Esophagus muscularis mucosa (tissue), 4 donors: Measurements from ENCODE around the gene CRISP1.

Experiments
- EP300 ChIP-seq: sonication (generic); formaldehyde crosslinking; IDR thresholded peaks from one replicate; pipeline ENCODE4 v1.6.1; 2017; ENCODE audit warnings: antibody characterized with exemption
- POLR2A ChIP-seq: fragments of 450-650 bp; IDR thresholded peaks from one replicate; pipeline ENCODE4 v1.6.1; 2017; ENCODE audit warnings: antibody characterized with exemption, moderate library complexity, mild to moderate bottlenecking, low read depth
- POLR2AphosphoS5 ChIP-seq, 2 donors: sonication (generic); formaldehyde crosslinking; IDR thresholded peaks; one replicate each; pipeline ENCODE4 v1.6.1; 2017; ENCODE audit warnings: antibody characterized with exemption in 2 of 2
- TF ChIP-seq, protein P1 (sequence below), 3 experiments: fragments of 200-600 bp in 2 of 3; fragments of 450-650 bp in 1 of 3; sonication (generic) in 2 of 3; IDR thresholded peaks; one replicate each; pipeline ENCODE4 v1.5.1; 2017 to 2019; ENCODE audit warnings: antibody characterized with exemption in 3 of 3, mild to moderate bottlenecking in 2 of 3, moderate library complexity in 1 of 3

DNA sequence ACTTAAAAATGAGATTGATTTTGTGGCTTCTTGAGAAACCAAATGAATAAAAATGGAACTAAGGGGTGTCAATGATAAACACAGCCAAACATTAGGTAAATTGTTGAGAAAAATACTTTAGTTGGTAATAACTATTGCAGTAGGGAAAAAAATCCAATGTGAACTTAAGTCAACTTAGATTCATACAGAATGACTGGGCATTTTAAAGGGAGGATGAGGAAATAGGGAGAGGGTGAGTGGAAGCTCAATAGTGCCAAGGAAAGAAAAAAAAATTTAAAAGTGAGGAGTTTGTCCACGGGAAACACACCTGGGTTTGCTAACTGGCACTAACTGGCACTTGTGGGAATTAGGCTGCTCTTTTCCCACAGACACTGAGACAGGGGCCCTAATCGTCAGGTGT lies 53.1 kb downstream of the CRISP1 start:
- TF ChIP-seq, protein P1, sequence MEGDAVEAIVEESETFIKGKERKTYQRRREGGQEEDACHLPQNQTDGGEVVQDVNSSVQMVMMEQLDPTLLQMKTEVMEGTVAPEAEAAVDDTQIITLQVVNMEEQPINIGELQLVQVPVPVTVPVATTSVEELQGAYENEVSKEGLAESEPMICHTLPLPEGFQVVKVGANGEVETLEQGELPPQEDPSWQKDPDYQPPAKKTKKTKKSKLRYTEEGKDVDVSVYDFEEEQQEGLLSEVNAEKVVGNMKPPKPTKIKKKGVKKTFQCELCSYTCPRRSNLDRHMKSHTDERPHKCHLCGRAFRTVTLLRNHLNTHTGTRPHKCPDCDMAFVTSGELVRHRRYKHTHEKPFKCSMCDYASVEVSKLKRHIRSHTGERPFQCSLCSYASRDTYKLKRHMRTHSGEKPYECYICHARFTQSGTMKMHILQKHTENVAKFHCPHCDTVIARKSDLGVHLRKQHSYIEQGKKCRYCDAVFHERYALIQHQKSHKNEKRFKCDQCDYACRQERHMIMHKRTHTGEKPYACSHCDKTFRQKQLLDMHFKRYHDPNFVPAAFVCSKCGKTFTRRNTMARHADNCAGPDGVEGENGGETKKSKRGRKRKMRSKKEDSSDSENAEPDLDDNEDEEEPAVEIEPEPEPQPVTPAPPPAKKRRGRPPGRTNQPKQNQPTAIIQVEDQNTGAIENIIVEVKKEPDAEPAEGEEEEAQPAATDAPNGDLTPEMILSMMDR (IDR thresholded peaks at IDR 0.05): no peak
- TF ChIP-seq POLR2AphosphoS5 (IDR thresholded peaks at IDR 0.05) (no peak), POLR2A (no peak), EP300 (no peak)
